ENCODE results near the gene MINDY4B.

MINDY4B gene

DNA sequence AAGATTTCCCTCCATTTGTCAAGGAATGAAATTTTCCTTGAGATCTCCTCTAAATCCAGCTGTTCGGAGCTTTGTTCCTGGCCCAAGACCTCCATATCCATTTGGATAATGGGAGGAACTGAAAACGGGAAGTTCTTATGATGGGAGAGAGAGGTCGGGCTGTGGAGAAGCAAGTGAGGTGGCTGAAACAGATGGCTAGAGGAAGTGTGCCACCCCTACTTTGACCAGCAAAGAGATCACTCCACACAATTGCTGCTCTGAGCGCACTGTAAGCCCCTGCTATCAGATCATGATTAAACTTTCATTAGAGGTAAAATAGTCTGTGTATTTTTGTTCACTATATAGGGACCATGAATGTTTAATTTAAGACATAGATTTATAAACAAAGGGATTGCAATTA lies at the start of gene MINDY4B:
Gene MINDY4B, minus strand, starts transcription at position 101 of the 400 bp plus-strand sequence. Its CDS starts 0 bp downstream, at position 101.
- ChIA-PET CTCF (interaction anchor here (0.5 to 0.6 kb wide), 2 partner anchors 78 to 181 kb away, joined by 3 to 7 read pairs; no protein-coding TSS in a partner anchor), POLR2A (ENCODE audit: low non-redundant PET) (no interaction called here)
- H3K27ac ChIP-seq: no peak within 1 kb of the TSS
- DNase-seq (ENCODE audit: low spot score): no peak
- TF ChIP-seq, protein P1, sequence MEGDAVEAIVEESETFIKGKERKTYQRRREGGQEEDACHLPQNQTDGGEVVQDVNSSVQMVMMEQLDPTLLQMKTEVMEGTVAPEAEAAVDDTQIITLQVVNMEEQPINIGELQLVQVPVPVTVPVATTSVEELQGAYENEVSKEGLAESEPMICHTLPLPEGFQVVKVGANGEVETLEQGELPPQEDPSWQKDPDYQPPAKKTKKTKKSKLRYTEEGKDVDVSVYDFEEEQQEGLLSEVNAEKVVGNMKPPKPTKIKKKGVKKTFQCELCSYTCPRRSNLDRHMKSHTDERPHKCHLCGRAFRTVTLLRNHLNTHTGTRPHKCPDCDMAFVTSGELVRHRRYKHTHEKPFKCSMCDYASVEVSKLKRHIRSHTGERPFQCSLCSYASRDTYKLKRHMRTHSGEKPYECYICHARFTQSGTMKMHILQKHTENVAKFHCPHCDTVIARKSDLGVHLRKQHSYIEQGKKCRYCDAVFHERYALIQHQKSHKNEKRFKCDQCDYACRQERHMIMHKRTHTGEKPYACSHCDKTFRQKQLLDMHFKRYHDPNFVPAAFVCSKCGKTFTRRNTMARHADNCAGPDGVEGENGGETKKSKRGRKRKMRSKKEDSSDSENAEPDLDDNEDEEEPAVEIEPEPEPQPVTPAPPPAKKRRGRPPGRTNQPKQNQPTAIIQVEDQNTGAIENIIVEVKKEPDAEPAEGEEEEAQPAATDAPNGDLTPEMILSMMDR (conservative IDR thresholded peaks at IDR 0.05; ENCODE audit: low read depth): no peak

DNA sequence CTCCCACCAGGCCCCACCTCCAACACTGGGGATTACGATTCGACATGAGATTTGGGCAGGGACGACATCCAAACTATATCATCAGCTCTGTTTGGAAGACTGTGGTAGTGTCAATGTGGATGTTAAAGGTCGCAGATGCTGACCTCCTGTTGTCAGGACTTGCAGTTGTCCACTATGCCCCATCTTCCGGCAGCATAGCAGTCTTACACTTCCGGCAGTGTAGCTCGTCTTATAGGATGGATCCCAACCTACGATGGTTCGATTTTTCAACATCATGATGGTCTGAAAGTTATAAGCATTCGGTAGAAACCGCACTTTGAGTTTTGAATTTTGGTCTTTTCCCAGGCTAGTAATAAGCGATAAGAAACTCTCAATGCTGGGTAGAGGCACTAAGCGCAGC lies 46.7 kb upstream of the MINDY4B start:
- ChIA-PET CTCF (no interaction called here), POLR2A (ENCODE audit: low non-redundant PET) (no interaction called here)
- no peak for DNase-seq (ENCODE audit: low spot score)
- TF ChIP-seq, protein P1 (conservative IDR thresholded peaks at IDR 0.05; ENCODE audit: low read depth): no peak
- H3K27ac ChIP-seq: no peak overlapping the region

DNA sequence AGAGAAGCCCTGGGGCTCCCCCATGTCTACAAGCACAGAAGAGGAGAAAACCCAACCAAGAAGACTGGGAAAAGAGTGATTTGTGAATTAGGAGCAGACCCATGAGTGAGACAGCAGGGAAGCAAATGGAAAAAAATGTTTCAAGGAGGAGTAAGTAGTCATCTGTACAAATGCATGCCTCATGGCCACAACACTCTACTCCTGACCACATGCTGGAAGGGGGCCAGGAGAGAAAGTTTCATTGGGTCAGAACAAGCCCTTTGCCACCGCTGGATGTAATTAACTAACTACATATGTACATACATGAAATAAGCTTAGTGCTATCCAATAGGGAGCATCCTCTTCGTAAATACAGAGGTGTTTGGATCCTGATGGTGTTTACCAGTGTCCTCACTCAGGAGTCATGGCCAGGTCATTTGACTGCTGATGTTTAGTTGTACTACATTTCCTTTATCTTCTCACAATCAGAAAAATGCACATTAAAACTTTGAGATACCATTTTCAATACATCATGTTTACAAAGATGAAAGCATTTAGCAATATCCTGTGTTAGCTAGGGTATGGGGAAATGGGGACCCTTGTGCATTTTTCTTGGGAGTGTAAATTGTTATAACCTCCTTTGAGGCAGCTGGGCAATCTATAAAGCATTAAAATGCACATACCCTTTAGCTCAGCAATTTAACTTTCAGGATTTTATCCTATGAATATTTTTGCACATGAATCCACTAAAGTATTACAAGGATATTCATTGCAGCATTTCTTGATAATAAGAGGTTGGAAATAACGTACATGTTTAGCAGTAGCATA lies 40.2 kb upstream of the MINDY4B start:
- TF ChIP-seq, protein P1 (conservative IDR thresholded peaks at IDR 0.05; ENCODE audit: low read depth): no peak
- no peak overlapping the region for H3K27ac ChIP-seq
- ChIA-PET POLR2A (ENCODE audit: low non-redundant PET) (no interaction called here), CTCF (no interaction called here)
- DNase-seq (ENCODE audit: low spot score): peak; percentile 15

DNA sequence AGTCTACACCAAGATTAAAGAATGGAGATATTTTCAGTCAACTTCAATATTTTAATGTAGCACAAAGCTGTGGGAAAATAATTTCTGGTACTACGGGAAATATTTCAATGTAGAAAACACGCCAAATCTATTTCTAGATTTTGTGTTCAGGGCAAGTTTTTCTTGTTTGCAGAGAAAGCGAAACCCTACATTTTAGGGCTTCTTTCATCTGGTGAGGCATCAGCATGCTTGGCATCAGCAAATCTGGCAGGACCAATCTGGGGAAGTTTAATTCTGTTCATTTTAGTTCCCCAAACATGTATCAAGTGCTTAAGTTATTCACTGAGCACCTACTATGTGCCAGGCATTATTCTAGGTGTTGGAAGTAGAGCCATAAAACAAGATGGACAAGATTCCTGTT lies 37.0 kb upstream of the MINDY4B start:
- ChIA-PET CTCF (no interaction called here), POLR2A (ENCODE audit: low non-redundant PET) (no interaction called here)
- DNase-seq (ENCODE audit: low spot score): no peak
- H3K27ac ChIP-seq: no peak overlapping the region
- TF ChIP-seq, protein P1 (conservative IDR thresholded peaks at IDR 0.05; ENCODE audit: low read depth): no peak

DNA sequence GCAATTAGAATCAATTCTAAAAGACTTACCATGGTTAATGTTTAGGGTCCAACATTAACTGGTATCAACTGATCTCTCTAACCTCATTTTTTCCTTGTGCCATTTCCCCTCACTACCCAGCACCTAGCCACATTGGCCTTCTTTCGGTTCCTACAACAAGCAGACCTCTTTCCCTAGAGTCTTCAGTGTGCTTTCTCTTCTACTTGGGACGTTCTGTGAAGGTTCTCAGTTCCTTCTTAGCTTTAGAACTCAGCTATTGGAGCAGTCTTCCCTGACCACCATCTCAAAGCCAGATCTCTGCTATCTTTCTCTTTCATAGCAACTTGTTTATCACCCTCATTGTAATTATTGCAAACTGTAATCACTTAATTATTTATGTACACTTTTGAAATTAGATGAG lies 31.5 kb upstream of the MINDY4B start:
- ChIA-PET CTCF (no interaction called here), POLR2A (ENCODE audit: low non-redundant PET) (no interaction called here)
- DNase-seq (ENCODE audit: low spot score): no peak

DNA sequence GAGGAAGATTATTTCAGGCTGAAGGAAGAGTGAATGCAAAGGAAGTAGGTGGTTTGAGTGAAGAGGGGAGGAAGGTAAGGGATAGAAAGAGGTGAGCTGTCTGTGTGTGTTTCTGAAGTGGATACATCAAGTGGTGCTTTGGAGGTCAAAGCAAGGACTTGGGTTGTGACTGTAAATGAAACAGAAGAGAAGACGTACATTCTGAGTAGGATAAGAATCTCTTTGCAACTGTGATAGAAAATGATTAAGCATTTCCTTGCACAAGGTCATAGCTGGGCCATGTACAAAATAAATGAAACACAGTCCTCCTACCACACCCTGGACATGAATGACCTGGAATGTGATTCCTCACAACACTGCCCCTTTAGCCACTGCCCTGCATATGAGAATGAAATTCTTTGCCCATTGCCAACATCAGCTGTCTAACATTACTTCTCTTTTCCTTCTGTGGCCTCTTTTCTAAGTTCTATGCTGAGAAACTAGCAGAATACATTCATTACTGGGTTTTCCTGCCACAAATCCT lies 28.3 kb upstream of the MINDY4B start:
- TF ChIP-seq, protein P1 (conservative IDR thresholded peaks at IDR 0.05; ENCODE audit: low read depth): no peak
- H3K27ac ChIP-seq: no peak overlapping the region
- ChIA-PET POLR2A (ENCODE audit: low non-redundant PET) (no interaction called here), CTCF (interaction anchor here (0.6 to 1.1 kb wide), 2 partner anchors 8 to 1535 kb away, joined by 3 read pairs; no protein-coding TSS in a partner anchor)
- DNase-seq (ENCODE audit: low spot score): no peak

More for the DNA sequence above, 31.5 kb upstream of the MINDY4B start:
- H3K27ac ChIP-seq: no peak overlapping the region
- TF ChIP-seq, protein P1 (conservative IDR thresholded peaks at IDR 0.05; ENCODE audit: low read depth): no peak

Data from RWPE1 (cell line).